CD4-positive, alpha-beta memory T cell (primary cell): Measurements from ENCODE around the gene SLC2A9. TPM values are rescaled to one million over a fixed set of nuclear protein-coding genes. Genes with fewer than 3 reads are reported as not detected.
"Not testable (repeated sequence)": the region's sequence is repeated elsewhere in the genome, so short reads cannot be mapped to it uniquely, and the experiment has no call there.

Experiments used
- CTCF ChIA-PET: fragments of 350-600 bp; sonication (Branson Sonifier 250); formaldehyde crosslinking; loops from one replicate; lab custom pipeline; 2021; ENCODE audit warnings: inconsistent platforms; ENCODE audit not compliant: partially characterized antibody; lab: Charles Lee
- POLR2A ChIA-PET: fragments of 350-600 bp; sonication (Branson Sonifier 250); formaldehyde crosslinking; loops from one replicate; lab custom pipeline; 2021; ENCODE audit not compliant: partially characterized antibody; lab: Charles Lee
- DNase-seq, 5 donors: peaks; one replicate each; pipeline versions ENCODE4 v3.0.0 to v3.0.0-alpha.2; 2020 to 2022; ENCODE audit warnings: mixed read lengths in 1 of 5
- H3K27ac ChIP-seq: one replicate; pipeline ENCODE4 v1.7.0; 2013; ENCODE audit warnings: low read depth, low read length
- H3K27me3 ChIP-seq: 2 replicates; pipeline ENCODE4 v1.7.0; 2013; ENCODE audit warnings: mild to moderate bottlenecking, low read length, moderate library complexity; ENCODE audit not compliant: insufficient read depth
- H3K36me3 ChIP-seq: 2 replicates; pipeline ENCODE4 v1.7.0; 2013; ENCODE audit warnings: mild to moderate bottlenecking, low read length, moderate library complexity; ENCODE audit not compliant: insufficient read depth
- H3K4me1 ChIP-seq: 2 replicates; pipeline ENCODE4 v1.7.0; 2013; ENCODE audit warnings: mild to moderate bottlenecking, low read length, moderate library complexity; ENCODE audit not compliant: insufficient read depth
- H3K4me3 ChIP-seq, 2 donors: one replicate each; pipeline ENCODE4 v1.7.0; 2013; ENCODE audit warnings: low read length in 2 of 2, mild to moderate bottlenecking in 1 of 2
- H3K9me3 ChIP-seq, 2 donors: one replicate each; pipeline ENCODE4 v1.7.0; 2013; ENCODE audit warnings: low read length in 2 of 2, control low read depth in 1 of 2; ENCODE audit not compliant: control insufficient read depth in 1 of 2
- H3K27ac Mint-ChIP-seq, 7 donors: one replicate each; pipeline ENCODE4 v1.8.0; 2020 to 2021; ENCODE audit warnings: mixed read lengths in 7 of 7, mild to moderate bottlenecking in 6 of 7, inconsistent platforms in 3 of 7, moderate library complexity in 3 of 7
- H3K27me3 Mint-ChIP-seq, 2 donors: one replicate each; pipeline ENCODE4 v1.8.0; 2020 to 2021; ENCODE audit warnings: mixed read lengths in 2 of 2
- H3K36me3 Mint-ChIP-seq, 2 donors: one replicate each; pipeline ENCODE4 v1.8.0; 2020 to 2021; ENCODE audit warnings: mixed read lengths in 2 of 2, inconsistent platforms in 1 of 2, mild to moderate bottlenecking in 1 of 2
- H3K4me1 Mint-ChIP-seq, 4 donors: one replicate each; pipeline ENCODE4 v1.8.0; 2020 to 2021; ENCODE audit warnings: mixed read lengths in 4 of 4, mild to moderate bottlenecking in 1 of 4
- H3K4me3 Mint-ChIP-seq, 8 donors: one replicate each; pipeline ENCODE4 v1.8.0; 2020 to 2021; ENCODE audit warnings: mixed read lengths in 8 of 8, mild to moderate bottlenecking in 7 of 8, moderate library complexity in 6 of 8, inconsistent platforms in 3 of 8
- H3K9me3 Mint-ChIP-seq, 8 donors: one replicate each; pipeline ENCODE4 v1.8.0; 2020 to 2021; ENCODE audit warnings: mixed read lengths in 8 of 8, mild to moderate bottlenecking in 5 of 8, inconsistent platforms in 3 of 8, moderate library complexity in 1 of 8
- intact Hi-C: fragments of 100-400 bp; cut with micrococcal nuclease; formaldehyde crosslinking; loops from one replicate; pipeline ENCODE4 v1.15.1; 2023
- polyA plus RNA-seq, 2 donors: library from polyadenylated mRNA; unstranded; fragments of 300-500 nt; fragmentation: Illumina TruSeq; gene quantifications; one replicate each; pipeline ENCODE4 v1.2.3, GENCODE V29; 2021
- total RNA-seq, 2 experiments: library from RNA; stranded (reverse); gene quantifications; one replicate each; pipeline ENCODE4 v1.2.3, GENCODE V29; 2021

SLC2A9 gene
- total and polyA plus RNA-seq, 4 experiments from 2014 or later: 0.43 to 2.4 (median 1.7) TPM

GRCh38 chr4:9812501-9813340, 208.6 kb downstream of the SLC2A9 start:
- Histone ChIP-seq H3K9me3 (no peaks in the 10 kb centered on the region), H3K4me1 (no peaks in the 10 kb centered on the region), H3K4me3 (no peak overlapping the region), H3K36me3 (no peaks in the 10 kb centered on the region), H3K27me3 (no peaks in the 10 kb centered on the region), H3K27ac (no peak overlapping the region)
- peaks cover 0 to 5% (median 0%) of the 10 kb centered on the region in 8 donors for H3K9me3 Mint-ChIP-seq
- peaks cover 12 to 13% of the 10 kb centered on the region in 2 donors for H3K27me3 Mint-ChIP-seq
- H3K4me3 Mint-ChIP-seq: no peak overlapping the region
- no peaks in the 10 kb centered on the region for H3K36me3 Mint-ChIP-seq
- no peak overlapping the region for H3K27ac Mint-ChIP-seq
- ChIA-PET CTCF (no interaction called here), POLR2A (no interaction called here)
- H3K4me1 Mint-ChIP-seq: no peaks in the 10 kb centered on the region
- no peak for DNase-seq
- intact Hi-C loops: no loop called here

DNA sequence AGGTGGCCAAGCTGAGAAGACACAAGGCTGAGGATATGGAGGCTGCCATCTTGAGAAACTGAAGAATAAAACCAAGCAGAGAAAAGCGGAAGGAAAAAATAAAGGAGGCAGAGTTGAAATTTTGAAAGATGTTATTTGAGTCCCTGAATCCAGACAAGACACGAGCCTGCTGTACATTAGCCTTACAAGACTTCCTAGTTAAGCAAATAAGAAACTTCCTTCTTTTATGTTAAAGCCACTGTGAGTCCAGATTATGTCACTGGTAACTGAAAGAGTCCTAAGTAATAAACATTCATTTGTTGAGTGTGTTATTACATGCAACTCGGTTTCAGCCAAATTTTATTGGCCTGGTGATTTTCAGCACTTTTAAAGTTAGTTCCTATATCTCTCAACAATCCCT, 209.5 kb downstream of the SLC2A9 start:
- intact Hi-C loops: no loop called here
- peaks cover 7 to 16% of the 10 kb centered on the region in 2 donors for H3K27me3 Mint-ChIP-seq
- no peaks in the 10 kb centered on the region for H3K36me3 ChIP-seq
- H3K4me3 Mint-ChIP-seq: no peak overlapping the region
- H3K27ac ChIP-seq: no peak overlapping the region
- H3K9me3 ChIP-seq: no peaks in the 10 kb centered on the region
- DNase-seq: no peak
- H3K36me3 Mint-ChIP-seq: no peaks in the 10 kb centered on the region
- no peaks in the 10 kb centered on the region for H3K27me3 ChIP-seq
- POLR2A ChIA-PET: no interaction called here
- no peak overlapping the region for H3K4me3 ChIP-seq
- CTCF ChIA-PET: no interaction called here
- H3K27ac Mint-ChIP-seq: no peak overlapping the region
- no peaks in the 10 kb centered on the region for H3K4me1 ChIP-seq
- H3K9me3 Mint-ChIP-seq: peaks cover 0 to 4% (median 0%) of the 10 kb centered on the region in 8 donors
- no peaks in the 10 kb centered on the region for H3K4me1 Mint-ChIP-seq

DNA sequence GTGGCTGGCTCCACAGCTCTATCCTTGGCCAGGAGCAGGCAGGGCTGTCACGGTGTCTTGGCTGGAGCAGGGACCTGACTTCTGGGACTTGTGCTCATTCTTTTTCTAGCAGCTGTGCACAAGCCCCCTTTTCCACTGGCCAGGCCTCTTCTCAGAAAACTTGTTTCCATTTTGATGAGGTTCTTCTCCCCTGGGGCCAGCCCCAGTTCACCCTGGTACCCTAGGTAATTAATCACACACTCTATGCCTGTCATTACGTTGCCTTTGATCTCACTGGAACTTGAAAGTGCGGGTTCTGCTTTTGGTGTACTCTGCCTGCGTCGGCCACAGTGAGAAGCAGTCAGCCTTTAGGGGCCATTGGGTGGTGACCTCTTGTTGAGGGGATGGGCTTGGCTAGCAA, 213.2 kb downstream of the SLC2A9 start:
- H3K4me1 Mint-ChIP-seq: no peaks in the 10 kb centered on the region
- CTCF ChIA-PET: no interaction called here

DNA sequence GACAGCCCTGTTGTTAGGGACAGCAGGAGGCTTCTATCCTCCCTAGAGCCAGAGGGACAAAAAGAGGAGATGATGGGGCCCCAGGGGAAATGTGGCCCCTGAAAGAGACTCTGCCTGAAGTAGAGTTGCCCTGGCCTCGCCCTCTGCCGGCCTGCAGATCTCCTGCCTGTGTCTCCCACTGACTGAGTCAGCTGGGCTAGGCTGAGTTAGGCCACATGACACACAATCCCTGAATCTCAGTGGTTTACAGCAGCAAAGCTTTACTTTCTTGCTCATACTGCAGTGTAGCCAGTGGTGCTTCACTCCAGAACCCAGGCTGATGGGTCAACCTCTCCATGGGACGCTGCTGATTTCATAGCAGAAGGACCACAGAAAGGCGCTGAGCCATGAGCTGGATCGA, 216.4 kb downstream of the SLC2A9 start:
- Histone ChIP-seq H3K27me3 (no peaks in the 10 kb centered on the region), H3K27ac (no peak overlapping the region), H3K4me3 (no peak overlapping the region), H3K4me1 (no peaks in the 10 kb centered on the region), H3K36me3 (no peaks in the 10 kb centered on the region), H3K9me3 (no peaks in the 10 kb centered on the region)
- ChIA-PET POLR2A (no interaction called here), CTCF (no interaction called here)
- Mint-ChIP-seq H3K36me3 (no peaks in the 10 kb centered on the region), H3K4me3 (no peak overlapping the region), H3K9me3 (peaks cover 0 to 2% (median 0%) of the 10 kb centered on the region in 8 donors), H3K4me1 (no peaks in the 10 kb centered on the region), H3K27me3 (peaks cover 3 to 7% of the 10 kb centered on the region in 2 donors), H3K27ac (no peak overlapping the region)
- intact Hi-C loops: no loop called here
- no peak for DNase-seq

More for the DNA sequence above, 213.2 kb downstream of the SLC2A9 start:
- H3K27ac Mint-ChIP-seq: no peak overlapping the region
- peaks cover 0 to 4% (median 0%) of the 10 kb centered on the region in 8 donors for H3K9me3 Mint-ChIP-seq
- Histone ChIP-seq H3K36me3 (no peaks in the 10 kb centered on the region), H3K4me3 (no peak overlapping the region), H3K27me3 (no peaks in the 10 kb centered on the region), H3K9me3 (no peaks in the 10 kb centered on the region), H3K27ac (no peak overlapping the region), H3K4me1 (no peaks in the 10 kb centered on the region)
- intact Hi-C loops: no loop called here
- peak overlapping the region in 1 of 8 donors; percentile 26 for H3K4me3 Mint-ChIP-seq
- H3K36me3 Mint-ChIP-seq: no peaks in the 10 kb centered on the region
- DNase-seq: no peak
- POLR2A ChIA-PET: no interaction called here
- H3K27me3 Mint-ChIP-seq: peaks cover 5 to 9% of the 10 kb centered on the region in 2 donors

DNA sequence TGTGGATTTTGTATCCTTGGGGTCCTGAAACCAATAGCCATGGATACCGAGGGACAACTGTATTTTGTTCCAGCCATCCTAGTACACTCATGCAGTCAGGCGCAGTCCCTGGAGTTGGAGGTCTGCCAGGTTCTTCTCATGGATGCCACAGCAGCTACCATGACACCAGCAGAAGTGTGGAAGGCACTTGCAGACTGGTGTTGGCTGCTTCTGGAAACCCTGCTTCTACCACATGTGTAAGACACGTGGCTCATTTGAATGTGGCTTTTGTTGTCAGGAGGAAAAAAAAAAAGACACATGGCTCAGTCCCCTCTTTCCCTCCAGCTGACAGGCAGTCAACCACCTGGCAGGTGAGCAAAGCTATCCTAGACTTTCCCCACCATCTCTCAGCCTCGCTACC, 220.4 kb downstream of the SLC2A9 start:
- Mint-ChIP-seq H3K36me3 (no peaks in the 10 kb centered on the region), H3K27ac (no peak overlapping the region), H3K4me1 (no peaks in the 10 kb centered on the region), H3K27me3 (peaks cover 11 to 16% of the 10 kb centered on the region in 2 donors), H3K9me3 (peaks cover 0 to 6% (median 0%) of the 10 kb centered on the region in 8 donors), H3K4me3 (no peak overlapping the region)
- no peaks in the 10 kb centered on the region for H3K9me3 ChIP-seq
- H3K4me3 ChIP-seq: no peak overlapping the region
- no peak overlapping the region for H3K27ac ChIP-seq
- no peaks in the 10 kb centered on the region for H3K36me3 ChIP-seq
- CTCF ChIA-PET: interaction anchor here (1.0 kb wide), 1 partner anchor 39 kb away, joined by 3 read pairs; no protein-coding TSS in a partner anchor
- POLR2A ChIA-PET: no interaction called here
- no peaks in the 10 kb centered on the region for H3K27me3 ChIP-seq
- H3K4me1 ChIP-seq: no peaks in the 10 kb centered on the region
- intact Hi-C loops: no loop called here
- no peak for DNase-seq

DNA sequence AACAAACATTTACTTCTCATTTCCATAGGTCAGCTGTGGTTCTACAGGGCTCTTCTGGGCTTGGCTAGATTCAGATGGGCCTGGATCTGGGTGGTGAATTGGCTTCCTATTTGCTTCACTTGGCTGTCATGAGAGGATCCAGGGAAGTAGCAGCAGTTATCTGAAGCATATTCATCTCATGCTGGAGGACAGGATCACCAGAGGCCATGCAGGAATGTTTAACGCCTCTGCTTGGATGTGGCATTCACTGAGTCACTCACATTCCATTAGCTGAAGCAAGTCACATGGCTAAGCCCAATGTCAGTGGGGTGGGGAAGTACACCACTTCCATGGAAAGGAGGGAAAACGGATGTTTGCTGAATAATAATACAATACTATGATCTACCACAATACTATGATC, 224.7 kb downstream of the SLC2A9 start:
- H3K9me3 ChIP-seq, DNase-seq, POLR2A ChIA-PET, H3K36me3 ChIP-seq, H3K4me1 Mint-ChIP-seq, intact Hi-C loops, H3K4me1 ChIP-seq, H3K4me3 Mint-ChIP-seq, H3K36me3 Mint-ChIP-seq, CTCF ChIA-PET, H3K4me3 ChIP-seq, H3K27ac Mint-ChIP-seq, H3K9me3 Mint-ChIP-seq, H3K27me3 ChIP-seq, H3K27ac ChIP-seq: not testable (repeated sequence)
- H3K27me3 Mint-ChIP-seq: peaks cover 12 to 14% of the 10 kb centered on the region in 2 donors

- H3K4me3 ChIP-seq: no peak overlapping the region
- intact Hi-C loops: no loop called here
- H3K4me1 Mint-ChIP-seq: no peaks in the 10 kb centered on the region
- CTCF ChIA-PET: no interaction called here
- H3K4me1 ChIP-seq: no peaks in the 10 kb centered on the region
- H3K9me3 ChIP-seq: no peaks in the 10 kb centered on the region
- no peaks in the 10 kb centered on the region for H3K36me3 Mint-ChIP-seq
- no peak overlapping the region for H3K27ac Mint-ChIP-seq
- no peaks in the 10 kb centered on the region for H3K27me3 ChIP-seq
- no peak overlapping the region for H3K4me3 Mint-ChIP-seq
- H3K9me3 Mint-ChIP-seq: peaks cover 0 to 8% (median 5%) of the 10 kb centered on the region in 8 donors
- H3K36me3 ChIP-seq: no peaks in the 10 kb centered on the region
- DNase-seq: no peak
- no peak overlapping the region for H3K27ac ChIP-seq
- peaks cover 15 to 17% of the 10 kb centered on the region in 2 donors for H3K27me3 Mint-ChIP-seq
- POLR2A ChIA-PET: no interaction called here
Observed at GRCh38 chr4:9792381-9792780, 228.9 kb downstream of the SLC2A9 start.
